Smooth muscle cell (in vitro differentiated cells): ENCODE data around the gene TMEM33. TPM values are rescaled to one million over a fixed set of nuclear protein-coding genes. Genes with fewer than 3 reads are reported as not detected.
"Not testable (repeated sequence)": the region's sequence is repeated elsewhere in the genome, so short reads cannot be mapped to it uniquely, and the experiment has no call there.

Source experiments
- DNase-seq: peaks from one replicate; lab custom pipeline; 2025; ENCODE audit not compliant: unreplicated experiment; lab: John Stamatoyannopoulos, UW
- H2AFZ ChIP-seq: fragments of 200-600 bp; sonication (generic); 2 replicates; pipeline ENCODE4 v1.6.0; 2016; ENCODE audit warnings: antibody characterized with exemption, low read depth, mild to moderate bottlenecking
- H3F3A ChIP-seq: fragments of 200-600 bp; sonication (generic); 2 replicates; pipeline ENCODE4 v1.6.0; 2017; ENCODE audit warnings: antibody characterized with exemption, low read depth
- H3K27ac ChIP-seq: fragments of 200-600 bp; sonication (generic); 2 replicates; pipeline ENCODE4 v1.5.1; 2016; ENCODE audit warnings: low read depth, mild to moderate bottlenecking
- H3K27me3 ChIP-seq: fragments of 200-600 bp; sonication (generic); 2 replicates; pipeline ENCODE4 v1.6.1; 2016; ENCODE audit warnings: low read depth, mild to moderate bottlenecking
- H3K36me3 ChIP-seq: fragments of 200-600 bp; sonication (generic); 2 replicates; pipeline ENCODE4 v1.5.1; 2016; ENCODE audit warnings: low read depth
- H3K4me1 ChIP-seq: fragments of 200-600 bp; sonication (generic); 2 replicates; pipeline ENCODE4 v1.5.1; 2016; ENCODE audit warnings: low read depth
- H3K4me2 ChIP-seq: fragments of 200-600 bp; sonication (generic); 2 replicates; pipeline ENCODE4 v1.6.0; 2016; ENCODE audit warnings: mild to moderate bottlenecking
- H3K4me3 ChIP-seq: fragments of 200-600 bp; sonication (generic); 2 replicates; pipeline ENCODE4 v1.5.1; 2016; ENCODE audit warnings: mild to moderate bottlenecking
- H3K79me2 ChIP-seq: fragments of 200-600 bp; sonication (generic); 2 replicates; pipeline ENCODE4 v1.6.0; 2016; ENCODE audit warnings: low read depth, mild to moderate bottlenecking
- H3K9ac ChIP-seq: fragments of 200-600 bp; sonication (generic); 2 replicates; pipeline ENCODE4 v1.6.0; 2016; ENCODE audit warnings: low read depth
- H3K9me3 ChIP-seq: fragments of 200-600 bp; sonication (generic); replicated peaks from 2 replicates; pipeline ENCODE4 v1.5.1; 2016; ENCODE audit warnings: low read depth
- H4K20me1 ChIP-seq: fragments of 200-600 bp; sonication (generic); 2 replicates; pipeline ENCODE4 v1.6.0; 2016; ENCODE audit warnings: low read depth
- CTCF ChIP-seq: fragments of 200-600 bp; sonication (generic); IDR thresholded peaks from 2 replicates; pipeline ENCODE4 v1.5.1; 2017; ENCODE audit warnings: borderline replicate concordance, mild to moderate bottlenecking, antibody characterized with exemption; ENCODE audit not compliant: insufficient read depth, poor library complexity, severe bottlenecking
- WGBS: methylation state at CpG from one replicate; pipeline ENCODE4 v1.1.7; 2016; ENCODE audit warnings: low lambda C conversion rate; 5-methylcytosine and 5-hydroxymethylcytosine counted together
- polyA plus RNA-seq: library from polyadenylated mRNA; unstranded; fragments of >200 nt; fragmentation: Nextera tagmentation; extraction: Ambion mirVana; gene quantifications from 2 replicates; pipeline ENCODE4 v1.2.1, GENCODE V29; 2016
- total RNA-seq: library from RNA; depleted of rRNA; stranded (reverse); fragments of >200 nt; gene quantifications from 2 replicates; pipeline ENCODE4 v1.2.3, GENCODE V29; 2014

TMEM33 gene
- total and polyA plus RNA-seq, 2 experiments from 2014 or later = 20.8 to 75.3 TPM

- Histone ChIP-seq H3K4me3 (no peak overlapping the region), H3K9ac (no peak overlapping the region), H3K27me3 (no peaks in the 10 kb centered on the region), H3F3A (no peaks in the 10 kb centered on the region), H4K20me1 (no peaks in the 10 kb centered on the region), H3K4me2 (no peak overlapping the region), H3K27ac (no peak overlapping the region), H3K9me3 (no peaks in the 10 kb centered on the region), H2AFZ (no peak overlapping the region), H3K36me3 (no peaks in the 10 kb centered on the region), H3K79me2 (no peaks in the 10 kb centered on the region), H3K4me1 (no peaks in the 10 kb centered on the region)
- TF ChIP-seq CTCF = no peak
- DNase-seq = no peak
These were observed 21.7 kb upstream of the TMEM33 start for GRCh38 chr4:41913509-41913908.

GRCh38 chr4:41918278-41918677, 17.0 kb upstream of the TMEM33 start:
- Histone ChIP-seq H3K4me2 (no peak overlapping the region), H3K9me3 (no peaks in the 10 kb centered on the region), H3K27ac (no peak overlapping the region), H3K36me3 (no peaks in the 10 kb centered on the region), H3K79me2 (no peaks in the 10 kb centered on the region), H3K4me3 (no peak overlapping the region), H3K9ac (no peak overlapping the region), H3K27me3 (no peaks in the 10 kb centered on the region), H3F3A (no peaks in the 10 kb centered on the region), H3K4me1 (no peaks in the 10 kb centered on the region), H2AFZ (no peak overlapping the region), H4K20me1 (no peaks in the 10 kb centered on the region)
- no peak for TF ChIP-seq CTCF
- 73% methylated on average over 2 of the region's 2 CpGs for WGBS
- DNase-seq = no peak

GRCh38 chr4:41920416-41920815, 14.8 kb upstream of the TMEM33 start:
- not testable (repeated sequence) for H2AFZ ChIP-seq, H3K27me3 ChIP-seq, H3F3A ChIP-seq, H3K4me1 ChIP-seq, H3K36me3 ChIP-seq, H3K4me2 ChIP-seq, H4K20me1 ChIP-seq, H3K9me3 ChIP-seq, DNase-seq, H3K4me3 ChIP-seq, H3K9ac ChIP-seq, H3K27ac ChIP-seq, H3K79me2 ChIP-seq
- WGBS = 88% methylated on average over 2 of the region's 2 CpGs

- no peak for DNase-seq
- Histone ChIP-seq H3K9ac (no peak overlapping the region), H3K4me1 (no peaks in the 10 kb centered on the region), H3K9me3 (no peaks in the 10 kb centered on the region), H3F3A (no peaks in the 10 kb centered on the region), H4K20me1 (no peaks in the 10 kb centered on the region), H2AFZ (no peak overlapping the region), H3K36me3 (no peaks in the 10 kb centered on the region), H3K79me2 (no peaks in the 10 kb centered on the region), H3K4me3 (no peak overlapping the region), H3K27ac (no peak overlapping the region), H3K4me2 (no peak overlapping the region), H3K27me3 (no peaks in the 10 kb centered on the region)
- WGBS = 77% methylated on average over 4 of the region's 4 CpGs
- TF ChIP-seq CTCF = no peak
These were observed 13.8 kb upstream of the TMEM33 start for GRCh38 chr4:41921476-41921875.
